IMR-90 (cell line): ENCODE results near the gene DAZL. TPM values are rescaled to one million over a fixed set of nuclear protein-coding genes. Genes with fewer than 3 reads are reported as not detected.

Experiments
- ATAC-seq: fragments of 200-7000 bp; cut with Tn5 transposase; 2 replicates; pipeline ENCODE4 v1.9.1; 2020; ENCODE audit warnings: low read depth, mild to moderate bottlenecking, moderate library complexity
- BruUV-seq: library from RNA; stranded (reverse); fragments of 400-500 nt; replicated peaks from 2 replicates; lab custom pipeline; 2021; lab: Mats Ljungman, UMichigan
- CTCF ChIA-PET: fragments of 300-600 bp; formaldehyde crosslinking; extraction: SDS; loops from one replicate; lab custom pipeline; 2021; ENCODE audit warnings: antibody characterized with exemption; lab: Yijun Ruan, JAX
- POLR2A ChIA-PET: fragments of 300-600 bp; sonication (Branson Sonifier 250); formaldehyde crosslinking; loops from one replicate; lab custom pipeline; 2022; ENCODE audit warnings: antibody characterized with exemption; ENCODE audit not compliant: unreplicated experiment; lab: Charles Lee
- DNase-seq: peaks from one replicate; pipeline ENCODE4 v3.0.0; 2013
- H2AFZ ChIP-seq: replicated peaks from 2 replicates; pipeline ENCODE3; 2013; ENCODE audit warnings: low read length, mild to moderate bottlenecking; ENCODE audit not compliant: poor library complexity
- H2AK5ac ChIP-seq: 2 replicates; pipeline ENCODE4 v1.6.1; 2013; ENCODE audit warnings: low read depth, low read length, inconsistent platforms
- H2AK9ac ChIP-seq: replicated peaks from 2 replicates; pipeline ENCODE3; 2013; ENCODE audit warnings: mild to moderate bottlenecking, low read depth, low read length, moderate library complexity; ENCODE audit not compliant: poor library complexity
- H2BK120ac ChIP-seq: 2 replicates; pipeline ENCODE4 v1.6.1; 2013; ENCODE audit warnings: low read depth, low read length, inconsistent platforms
- H2BK15ac ChIP-seq: 3 replicates; pipeline ENCODE4 v1.6.1; 2013; ENCODE audit warnings: low read depth, low read length, inconsistent platforms
- H2BK20ac ChIP-seq: 2 replicates; pipeline ENCODE4 v1.6.1; 2013; ENCODE audit warnings: low read depth, mild to moderate bottlenecking, inconsistent platforms, low read length, moderate library complexity
- H2BK5ac ChIP-seq: 2 replicates; pipeline ENCODE4 v1.6.1; 2013; ENCODE audit warnings: mild to moderate bottlenecking, low read depth, low read length, inconsistent platforms; ENCODE audit not compliant: poor library complexity, severe bottlenecking
- H3K14ac ChIP-seq: replicated peaks from 2 replicates; pipeline ENCODE4 v1.6.1; 2013; ENCODE audit warnings: low read depth, low read length, inconsistent platforms
- H3K18ac ChIP-seq: 2 replicates; pipeline ENCODE4 v1.6.1; 2013; ENCODE audit warnings: low read depth, low read length, control low read depth
- H3K23ac ChIP-seq: 2 replicates; pipeline ENCODE4 v1.6.1; 2013; ENCODE audit warnings: low read depth, low read length, inconsistent platforms
- H3K27ac ChIP-seq: 2 replicates; pipeline ENCODE4 v1.5.1; 2013; ENCODE audit warnings: mild to moderate bottlenecking, control low read depth, low read length; ENCODE audit not compliant: insufficient read depth
- H3K27me3 ChIP-seq: 2 replicates; pipeline ENCODE4 v1.6.1; 2013; ENCODE audit warnings: low read length; ENCODE audit not compliant: control insufficient read depth, insufficient read depth
- H3K36me3 ChIP-seq: 2 replicates; pipeline ENCODE4 v1.6.1; 2013; ENCODE audit warnings: low read length, mixed read lengths; ENCODE audit not compliant: control insufficient read depth, insufficient read depth
- H3K4ac ChIP-seq: 2 replicates; pipeline ENCODE4 v1.6.1; 2013; ENCODE audit warnings: low read depth, low read length, inconsistent platforms
- H3K4me1 ChIP-seq: 2 replicates; pipeline ENCODE4 v1.6.1; 2013; ENCODE audit warnings: low read length, mixed read lengths; ENCODE audit not compliant: control insufficient read depth, insufficient read depth
- H3K4me2 ChIP-seq: 2 replicates; pipeline ENCODE4 v1.6.1; 2013; ENCODE audit warnings: low read depth, mild to moderate bottlenecking, control low read depth, low read length, moderate library complexity
- H3K4me3 ChIP-seq: 2 replicates; pipeline ENCODE4 v1.5.1; 2013; ENCODE audit warnings: low read depth, mild to moderate bottlenecking, control low read depth, low read length, moderate library complexity; ENCODE audit not compliant: insufficient read depth
- H3K56ac ChIP-seq: 2 replicates; pipeline ENCODE4 v1.6.1; 2013; ENCODE audit warnings: low read length, inconsistent platforms; ENCODE audit not compliant: insufficient read depth; ENCODE audit errors: extremely low read depth
- H3K79me1 ChIP-seq, 2 experiments: 2 replicates each; pipeline ENCODE4 v1.6.1; 2013; ENCODE audit warnings: low read length in 2 of 2, inconsistent platforms in 1 of 2, low read depth in 1 of 2
- H3K9ac ChIP-seq: 2 replicates; pipeline ENCODE4 v1.6.1; 2013; ENCODE audit warnings: low read depth, low read length, control low read depth
- H3K9me1 ChIP-seq: 2 replicates; pipeline ENCODE4 v1.6.1; 2013; ENCODE audit warnings: low read length, inconsistent platforms; ENCODE audit not compliant: insufficient read depth
- H3K9me3 ChIP-seq: 2 replicates; pipeline ENCODE4 v1.6.1; 2013; ENCODE audit warnings: low read length; ENCODE audit not compliant: control insufficient read depth, insufficient read depth
- H4K20me1 ChIP-seq: 2 replicates; pipeline ENCODE4 v1.6.1; 2013; ENCODE audit warnings: low read length, inconsistent platforms; ENCODE audit not compliant: insufficient read depth
- H4K5ac ChIP-seq: 2 replicates; pipeline ENCODE4 v1.6.1; 2013; ENCODE audit warnings: mild to moderate bottlenecking, low read depth, low read length, control low read depth
- H4K8ac ChIP-seq, 2 experiments: 2 replicates each; pipeline ENCODE4 v1.6.1; 2013; ENCODE audit warnings: low read depth in 2 of 2, low read length in 2 of 2, control low read depth in 1 of 2, inconsistent platforms in 1 of 2
- H4K91ac ChIP-seq: 2 replicates; pipeline ENCODE4 v1.6.1; 2013; ENCODE audit warnings: low read depth, low read length, inconsistent platforms; ENCODE audit not compliant: insufficient read depth
- BHLHE40 ChIP-seq: fragments of 150-350 bp; IDR thresholded peaks from 2 replicates; pipeline ENCODE4 v1.6.1; 2016; ENCODE audit warnings: mild to moderate bottlenecking, low read depth, low read length
- CEBPB ChIP-seq: IDR thresholded peaks from 2 replicates; pipeline ENCODE4 v1.6.1; 2012; ENCODE audit warnings: low read depth, low read length, improper control_type of control experiment
- CHD1 ChIP-seq: IDR thresholded peaks from 2 replicates; pipeline ENCODE4 v1.6.1; 2012; ENCODE audit warnings: low read depth, low read length, improper control_type of control experiment
- MXI1 ChIP-seq: IDR thresholded peaks from 2 replicates; pipeline ENCODE4 v1.6.1; 2012; ENCODE audit warnings: low read depth, mild to moderate bottlenecking, low read length, moderate library complexity, borderline replicate concordance
- NFE2L2 ChIP-seq: fragments of 150-350 bp; IDR thresholded peaks from 2 replicates; pipeline ENCODE4 v1.6.1; 2016; ENCODE audit warnings: low read depth, mild to moderate bottlenecking, low read length
- RFX5 ChIP-seq: IDR thresholded peaks from 2 replicates; pipeline ENCODE4 v1.8.0; 2012; ENCODE audit warnings: low read depth, mild to moderate bottlenecking, low read length, moderate library complexity
- WGBS, 2 experiments: methylation state at CpG; one replicate each; pipeline versions ENCODE4 v1.1.5 to v1.1.7; 2013; ENCODE audit warnings: missing lambda C conversion rate in 2 of 2; ENCODE audit not compliant: insufficient read length in 1 of 2; ENCODE audit errors: extremely low coverage in 2 of 2; 5-methylcytosine and 5-hydroxymethylcytosine counted together
- dilution Hi-C: fragments of 300-500 bp; cut with HindIII; formaldehyde crosslinking; loops from one replicate; pipeline ENCODE4 v1.14.3; 2018; ENCODE audit warnings: low sequenced_read_pairs; ENCODE audit not compliant: unreplicated experiment
- in situ Hi-C: fragments of 300-500 bp; cut with MboI; formaldehyde crosslinking; loops from 3 replicates; pipeline ENCODE4 v1.14.3; 2019; ENCODE audit warnings: low sequenced_read_pairs, inconsistent platforms, mixed read lengths
- intact Hi-C: fragments of 100-400 bp; cut with micrococcal nuclease; formaldehyde crosslinking; loops from 2 replicates; pipeline ENCODE4 v1.10.0; 2022
- polyA plus RNA-seq, 3 experiments: library from polyadenylated mRNA; depleted of rRNA; stranded (reverse); fragments of >200 nt; gene quantifications; 2 replicates each; pipeline ENCODE4 v1.2.3, GENCODE V29; 2012; ENCODE audit warnings: low replicate concordance in 1 of 3
- total RNA-seq: library from RNA; depleted of rRNA; stranded (reverse); fragments of >200 nt; gene quantifications from 2 replicates; pipeline ENCODE4 v1.2.3, GENCODE V29; 2012
- TF ChIP-seq, protein P1 (sequence below): fragments of 150-350 bp; IDR thresholded peaks from 2 replicates; pipeline ENCODE4 v1.6.1; 2017; ENCODE audit warnings: mild to moderate bottlenecking, antibody characterized with exemption, low read length, low read depth

DAZL gene
- total and polyA plus RNA-seq, 2 of the 4 experiments (the other 2 are of a cell fraction) = not detected

GRCh38 chr3:16554126-16554525, 51.1 kb downstream of the DAZL start:
- no peak overlapping the region for H2AK5ac ChIP-seq
- H3K79me1 ChIP-seq = no peaks in the 10 kb centered on the region
- TF ChIP-seq NFE2L2 (no peak), CHD1 (no peak), BHLHE40 (no peak), RFX5 (0 out of 2 replicates have a peak, but pooled peaks have one; percentile 38), CEBPB (no peak), MXI1 (no peak)
- TF ChIP-seq, protein P1, sequence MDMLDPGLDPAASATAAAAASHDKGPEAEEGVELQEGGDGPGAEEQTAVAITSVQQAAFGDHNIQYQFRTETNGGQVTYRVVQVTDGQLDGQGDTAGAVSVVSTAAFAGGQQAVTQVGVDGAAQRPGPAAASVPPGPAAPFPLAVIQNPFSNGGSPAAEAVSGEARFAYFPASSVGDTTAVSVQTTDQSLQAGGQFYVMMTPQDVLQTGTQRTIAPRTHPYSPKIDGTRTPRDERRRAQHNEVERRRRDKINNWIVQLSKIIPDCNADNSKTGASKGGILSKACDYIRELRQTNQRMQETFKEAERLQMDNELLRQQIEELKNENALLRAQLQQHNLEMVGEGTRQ = no peak
- no peaks in the 10 kb centered on the region for H3K9me1 ChIP-seq
- H3K56ac ChIP-seq = no peak overlapping the region
- 63% methylated on average over 1 of the region's 4 CpGs; no CpG with 5 or more reads in 1 of the 2 experiments for WGBS, 2 experiments
- dilution Hi-C loops = no loop called here
- H3K4me1 ChIP-seq = no peaks in the 10 kb centered on the region; the same call in 1 of the 2 replicates
- ATAC-seq (no peak), DNase-seq (no peak)
- H2BK15ac ChIP-seq = no peak overlapping the region
- BruUV-seq = no TSS peak
- no peak overlapping the region for H2BK20ac ChIP-seq
- no peak overlapping the region for H4K5ac ChIP-seq
- no peaks in the 10 kb centered on the region for H4K20me1 ChIP-seq
- no peak overlapping the region for H2AFZ ChIP-seq
- CTCF ChIA-PET = interaction anchor here (1.0 kb wide), 1 partner anchor 18 kb away, joined by 3 read pairs; no protein-coding TSS in a partner anchor
- H3K14ac ChIP-seq = no peak overlapping the region
- no peak overlapping the region for H2AK9ac ChIP-seq
- no peak overlapping the region for H3K27ac ChIP-seq
- no peak overlapping the region for H4K8ac ChIP-seq
- H3K9ac ChIP-seq = no peak overlapping the region
- intact Hi-C loops = loop anchor here (5.0 kb wide), 1 partner anchor 957 kb away; no protein-coding TSS in a partner anchor
- POLR2A ChIA-PET = no interaction called here
- no peak overlapping the region for H2BK5ac ChIP-seq
- H3K4me2 ChIP-seq = no peak overlapping the region
- H3K4ac ChIP-seq = no peak overlapping the region
- in situ Hi-C loops = loop anchor here (5.0 kb wide), 1 partner anchor 267 kb away; no protein-coding TSS in a partner anchor
- H3K18ac ChIP-seq = no peak overlapping the region
- H3K9me3 ChIP-seq = peaks cover 5% of the 10 kb centered on the region; the same call in 1 of the 2 replicates
- no peak overlapping the region for H4K91ac ChIP-seq
- no peak overlapping the region for H3K4me3 ChIP-seq
- H3K27me3 ChIP-seq = peaks cover 19% of the 10 kb centered on the region
- no peak overlapping the region for H3K23ac ChIP-seq
- no peak overlapping the region for H2BK120ac ChIP-seq
- H3K36me3 ChIP-seq = no peaks in the 10 kb centered on the region
